Measurements from ENCODE around the gene APRT. TPM values are rescaled to one million over a fixed set of nuclear protein-coding genes. Genes with fewer than 3 reads are reported as not detected.

APRT gene
- polyA plus RNA-seq, 3 donors, result 123 to 307 (median 233) TPM

- Mint-ChIP-seq H3K4me1 (peaks cover 80% of the 10 kb centered on the region), H3K9me3 (no peaks in the 10 kb centered on the region), H3K27ac (peak overlapping the region in 3 of 7 donors; percentile 19 to 51 (median 46)), H3K4me3 (no peak overlapping the region), H3K27me3 (ENCODE audit: low read depth in 3 of 3) (no peaks in the 10 kb centered on the region), H3K36me3 (peaks cover 10 to 40% of the 10 kb centered on the region in 2 donors)
- 74% methylated on average over 26 of the region's 30 CpGs for WGBS (ENCODE audit: insufficient coverage)
- DNase-seq, result no peak
- Histone ChIP-seq H3K9ac (ENCODE audit: insufficient read depth, low read length, poor library complexity, severe bottlenecking) (no peak overlapping the region), H4K20me1 (ENCODE audit: insufficient read depth, low read length) (peaks cover 87% of the 10 kb centered on the region), H3K27ac (ENCODE audit: low read depth in 1 of 2, low read length in 2 of 2) (peak overlapping the region in 1 of 2 donors; percentile 34), H3K4me1 (ENCODE audit: control insufficient read depth in 1 of 2, insufficient read depth in 2 of 2, low read length in 2 of 2) (peaks cover 76 to 85% of the 10 kb centered on the region in 2 donors), H3K4me2 (replicated peaks; ENCODE audit: extremely low read depth, low read length, poor library complexity, severe bottlenecking) (peak overlapping the region; percentile 28), H3K79me2 (ENCODE audit: insufficient read depth, low read length) (peaks cover 93% of the 10 kb centered on the region), H3K36me3 (replicated peaks in 1 of 2; ENCODE audit: control insufficient read depth in 1 of 2, insufficient read depth in 2 of 2, low read length in 2 of 2) (peaks cover 6 to 11% of the 10 kb centered on the region in 2 donors), H2AFZ (ENCODE audit: insufficient read depth, low read depth, low read length, poor library complexity, severe bottlenecking) (no peak overlapping the region), H3K4me3 (replicated peaks in 1 of 3; ENCODE audit: low read depth in 2 of 3, low read length in 3 of 3) (no peak overlapping the region), H3K27me3 (ENCODE audit: control insufficient read depth in 2 of 2, insufficient read depth in 2 of 2, low read length in 2 of 2) (no peaks in the 10 kb centered on the region), H3K9me3 (replicated peaks in 1 of 2; ENCODE audit: control insufficient read depth in 1 of 2, insufficient read depth in 1 of 2, low read length in 2 of 2) (no peaks in the 10 kb centered on the region)
- intact Hi-C loops (cut with micrococcal nuclease), result no loop called here
- TF ChIP-seq CTCF (IDR thresholded peaks at IDR 0.05), result no peak
These were observed 33.1 kb downstream of the APRT start for GRCh38 chr16:88778541-88779065.

- H3K4me3 Mint-ChIP-seq, result no peak overlapping the region
- DNase-seq, result no peak
- H4K20me1 ChIP-seq (ENCODE audit: insufficient read depth, low read length), result peaks cover 87% of the 10 kb centered on the region
- peaks cover 79% of the 10 kb centered on the region for H3K4me1 Mint-ChIP-seq
- WGBS (ENCODE audit: insufficient coverage), result 6% methylated on average over 6 of the region's 7 CpGs
- no peaks in the 10 kb centered on the region for H3K9me3 Mint-ChIP-seq
- H3K9ac ChIP-seq (ENCODE audit: insufficient read depth, low read length, poor library complexity, severe bottlenecking), result no peak overlapping the region
- no peaks in the 10 kb centered on the region for H3K9me3 ChIP-seq (replicated peaks in 1 of 2; ENCODE audit: control insufficient read depth in 1 of 2, insufficient read depth in 1 of 2, low read length in 2 of 2)
- H3K27me3 Mint-ChIP-seq (ENCODE audit: low read depth in 3 of 3), result no peaks in the 10 kb centered on the region
- TF ChIP-seq CTCF (IDR thresholded peaks at IDR 0.05), result no peak
- peaks cover 6 to 11% of the 10 kb centered on the region in 2 donors for H3K36me3 ChIP-seq (replicated peaks in 1 of 2; ENCODE audit: control insufficient read depth in 1 of 2, insufficient read depth in 2 of 2, low read length in 2 of 2)
- H3K79me2 ChIP-seq (ENCODE audit: insufficient read depth, low read length), result peaks cover 93% of the 10 kb centered on the region
- intact Hi-C loops (cut with micrococcal nuclease), result no loop called here
- H3K4me2 ChIP-seq (replicated peaks; ENCODE audit: extremely low read depth, low read length, poor library complexity, severe bottlenecking), result peak overlapping the region; percentile 28
- peaks cover 75 to 85% of the 10 kb centered on the region in 2 donors for H3K4me1 ChIP-seq (ENCODE audit: control insufficient read depth in 1 of 2, insufficient read depth in 2 of 2, low read length in 2 of 2)
- no peak overlapping the region for H2AFZ ChIP-seq (ENCODE audit: insufficient read depth, low read depth, low read length, poor library complexity, severe bottlenecking)
- H3K27me3 ChIP-seq (ENCODE audit: control insufficient read depth in 2 of 2, insufficient read depth in 2 of 2, low read length in 2 of 2), result no peaks in the 10 kb centered on the region
- peaks cover 10 to 40% of the 10 kb centered on the region in 2 donors for H3K36me3 Mint-ChIP-seq
- peak overlapping the region; percentile 9 to 34 for H3K27ac ChIP-seq (ENCODE audit: low read depth in 1 of 2, low read length in 2 of 2)
- no peak overlapping the region for H3K4me3 ChIP-seq (replicated peaks in 1 of 3; ENCODE audit: low read depth in 2 of 3, low read length in 3 of 3)
- peak overlapping the region in 4 of 7 donors; percentile 19 to 60 (median 48) for H3K27ac Mint-ChIP-seq
These were observed 33.5 kb downstream of the APRT start for GRCh38 chr16:88778271-88778525.
